SK-N-SH (cell line): ENCODE measurements around the gene ARHGEF7. TPM values are rescaled to one million over a fixed set of nuclear protein-coding genes. Genes with fewer than 3 reads are reported as not detected.

Experiments used
- CTCF ChIA-PET: fragments of 300-600, 350-600 bp; formaldehyde crosslinking; extraction: SDS; loops from one replicate; lab custom pipeline; 2021; lab: Yijun Ruan, JAX
- POLR2A ChIA-PET: fragments of 350-600 bp; sonication (Branson Sonifier 250); formaldehyde crosslinking; extraction: SDS; loops from one replicate; lab custom pipeline; 2020; ENCODE audit warnings: antibody characterized with exemption, inconsistent platforms; lab: Yijun Ruan, JAX
- DNase-seq: peaks from one replicate; pipeline ENCODE4 v3.0.0; 2012
- H2AFZ ChIP-seq: fragments of 200-600 bp; sonication (generic); 2 replicates; pipeline ENCODE4 v1.8.1; 2016; ENCODE audit warnings: antibody characterized with exemption, mild to moderate bottlenecking, low read depth
- H3F3A ChIP-seq: fragments of 200-600 bp; sonication (generic); replicated peaks from 2 replicates; pipeline ENCODE3; 2016; ENCODE audit warnings: antibody characterized with exemption, mild to moderate bottlenecking; ENCODE audit not compliant: insufficient read depth
- H3K27ac ChIP-seq, 2 experiments: fragments of 200-500 bp in 1 of 2; fragments of 200-600 bp in 1 of 2; sonication (Bioruptor generic) in 1 of 2; sonication (generic), shearing (Covaris generic) in 1 of 2; 2 replicates each; pipeline versions ENCODE4 v1.5.1 to v1.6.1; 2014 to 2016; ENCODE audit warnings: low read depth in 2 of 2, inconsistent platforms in 1 of 2, low read length in 1 of 2, mild to moderate bottlenecking in 1 of 2, mixed read lengths in 1 of 2
- H3K27me3 ChIP-seq: fragments of 200-600 bp; sonication (generic), shearing (Covaris generic); 2 replicates; pipeline ENCODE4 v1.6.1; 2016; ENCODE audit warnings: mixed run types; ENCODE audit not compliant: insufficient read depth
- H3K36me3 ChIP-seq, 2 experiments: fragments of 200-500 bp in 1 of 2; fragments of 200-600 bp in 1 of 2; sonication (Bioruptor generic) in 1 of 2; sonication (generic) in 1 of 2; replicated peaks in 1 of 2; 2 replicates each; pipeline versions ENCODE3 to v1.5.1; 2014 to 2016; ENCODE audit warnings: low read length in 1 of 2, mild to moderate bottlenecking in 1 of 2; ENCODE audit not compliant: insufficient read depth in 2 of 2, control insufficient read depth in 1 of 2
- H3K4me1 ChIP-seq, 2 experiments: fragments of 200-500 bp in 1 of 2; fragments of 200-600 bp in 1 of 2; sonication (Bioruptor generic) in 1 of 2; sonication (generic), shearing (Covaris generic) in 1 of 2; 2 replicates each; pipeline versions ENCODE4 v1.5.1 to v1.6.1; 2014 to 2016; ENCODE audit warnings: low read depth in 1 of 2, low read length in 1 of 2, mixed run types in 1 of 2; ENCODE audit not compliant: insufficient read depth in 2 of 2, control insufficient read depth in 1 of 2
- H3K4me2 ChIP-seq: fragments of 200-600 bp; sonication (generic), shearing (Covaris generic); 2 replicates; pipeline ENCODE4 v1.6.1; 2017; ENCODE audit warnings: mixed run types
- H3K4me3 ChIP-seq, 2 experiments: fragments of 200-500 bp in 1 of 2; fragments of 200-600 bp in 1 of 2; sonication (Bioruptor generic) in 1 of 2; sonication (generic), shearing (Covaris generic) in 1 of 2; 2 replicates each; pipeline versions ENCODE4 v1.5.1 to v1.8.1; 2014 to 2016; ENCODE audit warnings: low read depth in 2 of 2, inconsistent platforms in 1 of 2, low read length in 1 of 2, mild to moderate bottlenecking in 1 of 2, mixed read lengths in 1 of 2, moderate library complexity in 1 of 2
- H3K79me2 ChIP-seq: fragments of 200-600 bp; sonication (generic); 2 replicates; pipeline ENCODE4 v1.8.1; 2017; ENCODE audit warnings: mild to moderate bottlenecking; ENCODE audit not compliant: insufficient read depth
- H3K9ac ChIP-seq: fragments of 200-600 bp; sonication (generic); 2 replicates; pipeline ENCODE4 v1.6.1; 2017; ENCODE audit warnings: mixed run types
- H3K9me2 ChIP-seq: fragments of 200-600 bp; sonication (generic); 2 replicates; pipeline ENCODE4 v1.6.1; 2017; ENCODE audit warnings: mixed run types
- H3K9me3 ChIP-seq: fragments of 200-600 bp; sonication (generic); 2 replicates; pipeline ENCODE4 v1.6.1; 2017; ENCODE audit warnings: mixed run types, mild to moderate bottlenecking, moderate library complexity
- H4K20me1 ChIP-seq: fragments of 200-600 bp; sonication (generic); 2 replicates; pipeline ENCODE4 v1.6.1; 2017; ENCODE audit warnings: mild to moderate bottlenecking, mixed run types; ENCODE audit not compliant: insufficient read depth
- CHD2 ChIP-seq: fragments of 150-350 bp; IDR thresholded peaks from 2 replicates; pipeline ENCODE4 v1.6.1; 2018; ENCODE audit warnings: low read length; ENCODE audit not compliant: partially characterized antibody
- ELF1 ChIP-seq: IDR thresholded peaks from 2 replicates; pipeline ENCODE4 v1.4.0; 2012
- EP300 ChIP-seq, 2 experiments: IDR thresholded peaks; 2 replicates each; pipeline versions ENCODE4 v1.4.0 to v1.6.1; 2012; ENCODE audit warnings: borderline replicate concordance in 1 of 2, low read depth in 1 of 2, low read length in 1 of 2
- FOSL2 ChIP-seq: IDR thresholded peaks from 2 replicates; pipeline ENCODE4 v1.4.0; 2012; ENCODE audit warnings: low read depth, mild to moderate bottlenecking, moderate library complexity, borderline replicate concordance
- FOXJ3 ChIP-seq: sonication (generic); formaldehyde crosslinking; IDR thresholded peaks from 2 replicates; pipeline ENCODE4 v1.5.1; 2020; ENCODE audit warnings: mild to moderate bottlenecking, missing genetic modification reagents
- FOXM1 ChIP-seq: IDR thresholded peaks from 2 replicates; pipeline ENCODE4 v1.4.0; 2012; ENCODE audit warnings: low read depth, mild to moderate bottlenecking
- GABPA ChIP-seq: IDR thresholded peaks from 2 replicates; pipeline ENCODE4 v1.4.0; 2012; ENCODE audit warnings: low read depth, mild to moderate bottlenecking
- MXI1 ChIP-seq: IDR thresholded peaks from 2 replicates; pipeline ENCODE4 v1.6.1; 2012; ENCODE audit warnings: mild to moderate bottlenecking, low read depth, low read length, improper control_type of control experiment
- NFIC ChIP-seq: IDR thresholded peaks from 2 replicates; pipeline ENCODE4 v1.4.0; 2012; ENCODE audit warnings: borderline replicate concordance
- NRF1 ChIP-seq: IDR thresholded peaks from 2 replicates; pipeline ENCODE4 v1.6.1; 2012; ENCODE audit warnings: low read depth, mild to moderate bottlenecking, low read length
- POLR2AphosphoS5 ChIP-seq: IDR thresholded peaks from 2 replicates; pipeline ENCODE4 v1.6.1; 2012; ENCODE audit warnings: low read depth, low read length
- RAD21 ChIP-seq: IDR thresholded peaks from 2 replicates; pipeline ENCODE4 v1.6.1; 2012; ENCODE audit warnings: mild to moderate bottlenecking, low read length
- REST ChIP-seq: IDR thresholded peaks from 2 replicates; pipeline ENCODE4 v1.6.1; 2012; ENCODE audit warnings: mild to moderate bottlenecking, low read depth, low read length, moderate library complexity
- SMC3 ChIP-seq: IDR thresholded peaks from 2 replicates; pipeline ENCODE4 v1.6.1; 2012; ENCODE audit warnings: low read depth, low read length, improper control_type of control experiment
- TAF1 ChIP-seq: IDR thresholded peaks from 2 replicates; pipeline ENCODE4 v1.6.1; 2012; ENCODE audit warnings: low read depth, mild to moderate bottlenecking, low read length, moderate library complexity, borderline replicate concordance
- TEAD4 ChIP-seq: IDR thresholded peaks from 2 replicates; pipeline ENCODE4 v1.4.0; 2012; ENCODE audit warnings: mild to moderate bottlenecking, borderline replicate concordance; ENCODE audit not compliant: insufficient read depth
- YY1 ChIP-seq: IDR thresholded peaks from 2 replicates; pipeline ENCODE4 v1.4.0; 2012; ENCODE audit warnings: low read depth, mild to moderate bottlenecking
- ZBTB33 ChIP-seq: IDR thresholded peaks from 2 replicates; pipeline ENCODE4 v1.4.0; 2012; ENCODE audit warnings: low read depth, borderline replicate concordance
- WGBS: methylation state at CpG from one replicate; pipeline ENCODE4 v1.1.6; 2017; ENCODE audit warnings: low lambda C conversion rate; 5-methylcytosine and 5-hydroxymethylcytosine counted together
- polyA plus RNA-seq, 3 experiments: library from polyadenylated mRNA; depleted of rRNA; stranded (reverse); fragments of >200 nt; gene quantifications; 2 replicates each; pipeline ENCODE4 v1.2.3, GENCODE V29; 2012

The ARHGEF7 gene
- polyA plus RNA-seq, 1 of the 3 experiments (the other 2 are of a cell fraction) = 21.6 TPM

GRCh38 chr13:111110054-111110453 lies 5.1 kb upstream of the ARHGEF7 start:
- ChIA-PET POLR2A (no interaction called here), CTCF (interaction anchor here (1.2 kb wide), 1 partner anchor 43 kb away, joined by 3 read pairs; no protein-coding TSS in a partner anchor)
- Histone ChIP-seq H4K20me1 (no peaks in the 10 kb centered on the region), H3K27me3 (peaks cover 27% of the 10 kb centered on the region), H3K9me3 (no peaks in the 10 kb centered on the region; the same call in 1 of the 2 replicates), H3F3A (no peaks in the 10 kb centered on the region), H3K4me1 (peaks cover 0 to 7% of the 10 kb centered on the region in 2 experiments; a peak in 1 of 4 replicates), H2AFZ (no peak overlapping the region), H3K4me3 (no peak overlapping the region), H3K36me3 (no peaks in the 10 kb centered on the region), H3K27ac (no peak overlapping the region), H3K9me2 (no peaks in the 10 kb centered on the region), H3K79me2 (no peaks in the 10 kb centered on the region), H3K9ac (no peak overlapping the region), H3K4me2 (no peak overlapping the region)
- TF ChIP-seq FOXJ3 (CRISPR knock-in tag) (no peak), YY1 (no peak), FOSL2 (no peak), TAF1 (no peak), CHD2 (no peak), SMC3 (no peak), NRF1 (no peak), FOXM1 (no peak), ELF1 (no peak), ZBTB33 (no peak), RAD21 (no peak), REST (no peak), TEAD4 (no peak), NFIC (no peak), EP300 (IDR thresholded peaks at IDR 0.05; ENCODE audit: borderline replicate concordance in 1 of 2, low read depth in 1 of 2, low read length in 1 of 2) (no peak), GABPA (no peak), MXI1 (no peak), POLR2AphosphoS5 (no peak)
- no peak for DNase-seq
- 14% methylated on average over 2 of the region's 2 CpGs for WGBS
